Fibroblast of lung (primary cell): Measurements from ENCODE around the gene GLIPR2. TPM values are rescaled to one million over a fixed set of nuclear protein-coding genes. Genes with fewer than 3 reads are reported as not detected.

Experiments
- DNase-seq, 2 donors: peaks; one replicate each; pipeline versions ENCODE4 v3.0.0 to v3.0.0-alpha.2; 2010; ENCODE audit warnings: low read depth in 2 of 2
- H2AFZ ChIP-seq: 2 replicates; pipeline ENCODE4 v1.5.1; 2012; ENCODE audit warnings: low read length, control low read depth, inconsistent platforms
- H3K27ac ChIP-seq: 2 replicates; pipeline ENCODE4 v1.5.1; 2011; ENCODE audit warnings: low read length, control low read depth; ENCODE audit not compliant: insufficient read depth
- H3K27me3 ChIP-seq: 2 replicates; pipeline ENCODE4 v1.5.1; 2011; ENCODE audit warnings: mild to moderate bottlenecking, low read length; ENCODE audit not compliant: control insufficient read depth, insufficient read depth
- H3K36me3 ChIP-seq: 2 replicates; pipeline ENCODE4 v1.5.1; 2011; ENCODE audit warnings: low read length; ENCODE audit not compliant: control insufficient read depth, insufficient read depth
- H3K4me1 ChIP-seq: 2 replicates; pipeline ENCODE4 v1.5.1; 2011; ENCODE audit warnings: low read length; ENCODE audit not compliant: control insufficient read depth, insufficient read depth; ENCODE audit errors: extremely low read depth
- H3K4me2 ChIP-seq: 2 replicates; pipeline ENCODE4 v1.5.1; 2011; ENCODE audit warnings: low read length, control low read depth; ENCODE audit not compliant: insufficient read depth; ENCODE audit errors: extremely low read depth
- H3K4me3 ChIP-seq, 4 experiments: fragments of 200-600 bp in 1 of 4; sonication (generic) in 1 of 4; replicated peaks in 1 of 4; 2 replicates each; pipeline ENCODE4 v1.5.1; 2011 to 2016; ENCODE audit warnings: low read length in 4 of 4, low read depth in 3 of 4, mild to moderate bottlenecking in 3 of 4, control low read depth in 2 of 4, inconsistent platforms in 1 of 4, mixed read lengths in 1 of 4; ENCODE audit not compliant: insufficient read depth in 1 of 4; ENCODE audit errors: control extremely low read depth in 1 of 4
- H3K79me2 ChIP-seq: 2 replicates; pipeline ENCODE4 v1.5.1; 2012; ENCODE audit warnings: mild to moderate bottlenecking, low read length, inconsistent platforms; ENCODE audit not compliant: control insufficient read depth, insufficient read depth
- H3K9ac ChIP-seq: 2 replicates; pipeline ENCODE4 v1.5.1; 2011; ENCODE audit warnings: mild to moderate bottlenecking, low read length, control low read depth; ENCODE audit not compliant: insufficient read depth
- H3K9me3 ChIP-seq: 2 replicates; pipeline ENCODE4 v1.5.1; 2012; ENCODE audit warnings: low read depth, low read length; ENCODE audit not compliant: control insufficient read depth, insufficient read depth
- H4K20me1 ChIP-seq: 2 replicates; pipeline ENCODE4 v1.5.1; 2011; ENCODE audit warnings: low read length; ENCODE audit not compliant: control insufficient read depth, insufficient read depth; ENCODE audit errors: extremely low read depth
- CTCF ChIP-seq, 2 donors: IDR thresholded peaks in 1 of 2; conservative IDR thresholded peaks in 1 of 2; 1 replicate in 1 of 2; 2 replicates in 1 of 2; pipeline ENCODE4 v1.5.1; 2011 to 2012; ENCODE audit warnings: low read length in 2 of 2, control low read depth in 1 of 2, inconsistent platforms in 1 of 2, low read depth in 1 of 2, mild to moderate bottlenecking in 1 of 2
- EZH2 ChIP-seq: IDR thresholded peaks from 2 replicates; pipeline ENCODE4 v1.5.1; 2012; ENCODE audit warnings: low read length, control low read depth, mild to moderate bottlenecking; ENCODE audit errors: missing control alignments
- polyA plus RNA-seq, 2 donors: library from polyadenylated mRNA; depleted of rRNA in 1 of 2; stranded (reverse) in 1 of 2; unstranded in 1 of 2; fragments of >200 nt; gene quantifications; 2 replicates each; pipeline ENCODE4 v1.2.1, GENCODE V29; 2011 to 2012; ENCODE audit warnings: missing spikeins in 1 of 2
- total RNA-seq: library from RNA; depleted of rRNA; stranded (reverse); fragments of >200 nt; gene quantifications from 2 replicates; pipeline ENCODE4 v1.2.1, GENCODE V29; 2014

Gene GLIPR2
- total and polyA plus RNA-seq, 2 donors (not counting 1 experiment from before 2014, with no cell fraction given): 40.0 to 108 TPM

- H3K4me2 ChIP-seq: peak overlapping the region; percentile 51
- H3K4me3 ChIP-seq: no peak overlapping the region
- no peaks in the 10 kb centered on the region for H3K79me2 ChIP-seq
- no peaks in the 10 kb centered on the region for H3K36me3 ChIP-seq
- H2AFZ ChIP-seq: no peak overlapping the region
- no peaks in the 10 kb centered on the region for H3K9me3 ChIP-seq
- TF ChIP-seq EZH2 (no peak), CTCF (conservative IDR thresholded peaks at IDR 0.05 in 1 of 2, IDR thresholded peaks at IDR 0.05 in 1 of 2; ENCODE audit: low read depth in 1 of 2, low read length in 2 of 2) (no peak)
- H3K4me1 ChIP-seq: peaks cover 28% of the 10 kb centered on the region
- peak; percentile 34 to 79 for DNase-seq
- peak overlapping the region; percentile 38 for H3K27ac ChIP-seq
- no peaks in the 10 kb centered on the region for H4K20me1 ChIP-seq
- H3K9ac ChIP-seq: no peak overlapping the region
- no peaks in the 10 kb centered on the region for H3K27me3 ChIP-seq
These were observed 27.2 kb downstream of the GLIPR2 start for GRCh38 chr9:36163786-36164170.

- Histone ChIP-seq H3K4me2 (no peak overlapping the region), H2AFZ (no peak overlapping the region), H3K4me1 (peaks cover 28% of the 10 kb centered on the region), H3K27ac (no peak overlapping the region), H3K27me3 (no peaks in the 10 kb centered on the region), H3K9ac (no peak overlapping the region), H4K20me1 (no peaks in the 10 kb centered on the region), H3K79me2 (no peaks in the 10 kb centered on the region), H3K36me3 (no peaks in the 10 kb centered on the region), H3K4me3 (no peak overlapping the region), H3K9me3 (no peaks in the 10 kb centered on the region)
- TF ChIP-seq EZH2 (no peak), CTCF (conservative IDR thresholded peaks at IDR 0.05 in 1 of 2, IDR thresholded peaks at IDR 0.05 in 1 of 2; ENCODE audit: low read depth in 1 of 2, low read length in 2 of 2) (no peak)
- no peak for DNase-seq
These were observed 27.8 kb downstream of the GLIPR2 start for GRCh38 chr9:36164372-36164771.

- no peak for DNase-seq
- Histone ChIP-seq H3K4me1 (peaks cover 28% of the 10 kb centered on the region), H3K27me3 (no peaks in the 10 kb centered on the region)
These were observed 28.5 kb downstream of the GLIPR2 start for GRCh38 chr9:36164989-36165388.

More at GRCh38 chr9:36164989-36165388, 28.5 kb downstream of the GLIPR2 start:
- H3K27ac ChIP-seq: no peak overlapping the region
- H3K36me3 ChIP-seq: no peaks in the 10 kb centered on the region
- H3K4me3 ChIP-seq: no peak overlapping the region
- no peak overlapping the region for H2AFZ ChIP-seq
- H3K9me3 ChIP-seq: no peaks in the 10 kb centered on the region
- H3K79me2 ChIP-seq: no peaks in the 10 kb centered on the region
- H3K9ac ChIP-seq: no peak overlapping the region
- TF ChIP-seq EZH2: no peak
- no peak for TF ChIP-seq CTCF (conservative IDR thresholded peaks at IDR 0.05 in 1 of 2, IDR thresholded peaks at IDR 0.05 in 1 of 2; ENCODE audit: low read depth in 1 of 2, low read length in 2 of 2)
- H4K20me1 ChIP-seq: no peaks in the 10 kb centered on the region
- no peak overlapping the region for H3K4me2 ChIP-seq
